HG03439 (cell line): Measurements from ENCODE around the gene CHTF8.

Experiments
- ATAC-seq: cut with Tn5 transposase; IDR thresholded peaks from one replicate; pipeline ENCODE4 v1.9.1; 2021; ENCODE audit warnings: mild to moderate bottlenecking, moderate library complexity; ENCODE audit not compliant: unreplicated experiment

Gene CHTF8

DNA sequence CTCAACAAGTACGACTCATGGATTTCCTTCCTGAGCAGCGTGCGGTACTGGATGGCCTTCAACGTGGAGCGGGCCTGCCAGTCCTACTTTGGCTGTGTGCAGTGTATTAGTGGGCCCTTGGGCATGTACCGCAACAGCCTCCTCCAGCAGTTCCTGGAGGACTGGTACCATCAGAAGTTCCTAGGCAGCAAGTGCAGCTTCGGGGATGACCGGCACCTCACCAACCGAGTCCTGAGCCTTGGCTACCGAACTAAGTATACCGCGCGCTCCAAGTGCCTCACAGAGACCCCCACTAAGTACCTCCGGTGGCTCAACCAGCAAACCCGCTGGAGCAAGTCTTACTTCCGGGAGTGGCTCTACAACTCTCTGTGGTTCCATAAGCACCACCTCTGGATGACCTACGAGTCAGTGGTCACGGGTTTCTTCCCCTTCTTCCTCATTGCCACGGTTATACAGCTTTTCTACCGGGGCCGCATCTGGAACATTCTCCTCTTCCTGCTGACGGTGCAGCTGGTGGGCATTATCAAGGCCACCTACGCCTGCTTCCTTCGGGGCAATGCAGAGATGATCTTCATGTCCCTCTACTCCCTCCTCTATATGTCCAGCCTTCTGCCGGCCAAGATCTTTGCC is 17.9 kb downstream of the CHTF8 start:
- ATAC-seq, result no peak

DNA sequence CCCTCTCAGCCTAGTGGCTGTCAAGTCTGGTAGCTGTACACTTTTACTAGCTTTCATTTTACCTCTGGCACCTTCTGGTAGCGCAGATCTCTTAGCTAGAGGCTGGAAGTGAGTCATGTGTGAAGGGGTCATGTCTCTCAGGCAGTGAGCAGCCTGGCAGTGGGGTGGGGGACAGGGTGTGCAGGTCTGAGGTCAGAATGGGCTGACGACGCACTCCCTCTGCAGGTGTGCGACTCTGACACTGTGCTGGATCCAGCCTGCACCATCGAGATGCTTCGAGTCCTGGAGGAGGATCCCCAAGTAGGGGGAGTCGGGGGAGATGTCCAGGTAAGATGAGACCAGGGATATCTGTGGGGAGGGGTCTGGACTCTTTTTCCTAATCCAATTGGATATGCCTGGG is 19.2 kb downstream of the CHTF8 start:
- ATAC-seq, result no peak

- no peak for ATAC-seq
These were observed 19.9 kb downstream of the CHTF8 start for GRCh38 chr16:69112285-69113129.

- no peak for ATAC-seq
These were observed 20.5 kb downstream of the CHTF8 start for GRCh38 chr16:69111876-69112230.

- ATAC-seq, result no peak
These were observed 21.0 kb downstream of the CHTF8 start for GRCh38 chr16:69111216-69111875.

GRCh38 chr16:69110406-69110805 is 22.0 kb downstream of the CHTF8 start:
- no peak for ATAC-seq

DNA sequence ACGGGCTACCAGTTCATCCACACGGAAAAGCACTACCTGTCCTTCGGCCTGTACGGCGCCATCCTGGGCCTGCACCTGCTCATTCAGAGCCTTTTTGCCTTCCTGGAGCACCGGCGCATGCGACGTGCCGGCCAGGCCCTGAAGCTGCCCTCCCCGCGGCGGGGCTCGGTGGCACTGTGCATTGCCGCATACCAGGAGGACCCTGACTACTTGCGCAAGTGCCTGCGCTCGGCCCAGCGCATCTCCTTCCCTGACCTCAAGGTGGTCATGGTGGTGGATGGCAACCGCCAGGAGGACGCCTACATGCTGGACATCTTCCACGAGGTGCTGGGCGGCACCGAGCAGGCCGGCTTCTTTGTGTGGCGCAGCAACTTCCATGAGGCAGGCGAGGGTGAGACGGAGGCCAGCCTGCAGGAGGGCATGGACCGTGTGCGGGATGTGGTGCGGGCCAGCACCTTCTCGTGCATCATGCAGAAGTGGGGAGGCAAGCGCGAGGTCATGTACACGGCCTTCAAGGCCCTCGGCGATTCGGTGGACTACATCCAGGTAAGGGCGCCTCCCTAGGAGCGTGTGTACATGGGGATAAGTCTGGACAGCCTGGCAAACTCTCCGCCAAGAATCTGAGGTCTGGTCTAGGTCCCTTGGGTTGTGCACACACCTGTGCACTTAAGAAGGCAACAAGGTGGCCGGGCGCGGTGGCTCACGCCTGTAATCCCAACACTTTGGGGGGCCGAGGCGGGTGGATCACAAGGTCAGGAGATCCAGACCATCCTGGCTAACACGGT is 22.7 kb downstream of the CHTF8 start:
- no peak for ATAC-seq

GRCh38 chr16:69108905-69109252 is 23.5 kb downstream of the CHTF8 start:
- ATAC-seq, result no peak

DNA sequence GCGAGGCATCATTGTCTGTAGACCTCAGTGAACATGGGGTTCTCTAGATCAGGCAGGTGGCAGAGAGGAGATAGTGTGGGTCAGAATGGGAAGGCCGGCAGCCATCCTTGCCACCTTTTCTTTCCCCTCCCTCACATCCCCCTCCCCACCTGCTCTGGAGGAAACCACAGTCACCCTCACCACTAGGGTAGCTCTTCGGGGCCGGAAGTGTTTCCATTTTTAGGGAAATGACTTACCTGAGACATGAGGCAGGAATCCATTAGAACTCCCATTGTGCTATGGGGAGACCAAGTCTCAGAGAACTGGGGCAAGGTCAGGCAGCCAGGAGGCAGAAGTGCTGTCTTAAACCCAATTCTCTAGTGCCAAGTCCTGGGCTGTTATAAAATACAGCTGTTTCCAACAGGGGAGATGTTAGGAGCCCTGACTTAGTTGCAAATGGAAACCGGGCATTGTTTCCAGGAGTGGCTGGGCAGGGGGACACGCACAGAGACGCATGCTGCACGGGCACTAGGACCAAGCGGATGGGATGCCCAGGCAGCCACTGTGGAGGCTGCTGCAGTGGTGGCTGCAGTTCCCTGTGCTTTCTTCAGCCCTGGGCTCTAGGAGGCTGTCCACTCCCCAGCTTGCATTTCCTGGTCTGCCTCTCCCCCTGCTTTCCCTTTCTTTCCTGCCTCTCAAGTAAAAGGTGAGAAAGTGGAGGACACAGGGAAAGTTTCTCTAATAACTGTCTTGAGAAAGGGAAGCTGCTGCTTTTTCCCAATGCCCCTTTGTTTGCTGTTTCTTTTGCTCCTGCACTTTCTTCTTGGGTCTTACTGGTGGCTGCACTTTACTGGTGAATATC is 24.1 kb downstream of the CHTF8 start:
- ATAC-seq, result no peak

- no peak for ATAC-seq
These were observed 24.9 kb downstream of the CHTF8 start for GRCh38 chr16:69107316-69107962.

DNA sequence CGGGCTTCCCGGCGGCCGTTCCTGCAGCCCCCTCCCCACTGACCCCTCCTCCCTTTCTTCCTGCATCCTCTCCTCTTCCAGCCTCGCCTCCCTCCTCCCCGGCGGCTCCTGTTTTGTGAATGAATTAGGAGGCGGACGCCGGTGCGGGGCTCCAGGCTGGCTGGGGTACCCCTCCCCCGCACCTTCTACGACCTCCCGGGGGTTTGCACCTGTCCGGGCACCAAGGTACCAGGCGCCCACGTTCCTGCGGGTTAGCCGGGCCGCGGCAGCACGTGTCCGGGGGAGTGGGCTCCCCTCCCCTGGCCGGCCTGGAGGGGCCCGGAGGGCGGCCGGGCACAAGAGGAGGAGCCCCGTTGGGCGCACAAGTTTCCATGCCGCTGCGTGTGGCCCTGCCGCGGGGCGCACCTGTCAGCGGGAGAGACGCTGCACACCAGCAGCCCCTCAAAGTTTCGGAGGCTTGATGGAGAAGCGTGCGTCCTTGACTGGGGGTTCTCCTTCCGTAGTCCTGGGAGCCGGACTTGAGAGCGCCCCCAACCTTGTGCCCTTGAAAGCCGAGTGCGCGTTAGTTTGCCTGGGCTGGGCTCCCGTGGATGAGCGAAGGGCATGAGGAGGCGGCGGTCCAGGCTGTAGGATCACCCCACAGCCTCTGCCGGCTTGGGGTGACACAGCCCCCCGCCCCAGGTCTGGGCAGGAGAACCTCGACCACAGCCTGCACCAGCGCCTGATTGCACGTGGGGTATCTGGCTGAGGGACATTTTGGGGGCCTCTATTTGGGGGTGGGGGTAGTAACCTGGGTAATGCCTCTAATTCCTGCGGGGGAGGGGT is 25.7 kb downstream of the CHTF8 start:
- no peak for ATAC-seq

- ATAC-seq, result no peak
These were observed 26.7 kb downstream of the CHTF8 start, which contains the start of gene HAS3 for GRCh38 chr16:69105501-69106361. Gene HAS3, plus strand, starts transcription at chr16:69105653. Its CDS starts 3,743 bp downstream, at chr16:69109396.

GRCh38 chr16:69100071-69100691 is 32.2 kb downstream of the CHTF8 start:
- ATAC-seq, result no peak

GRCh38 chr16:69095193-69095592 is 37.2 kb downstream of the CHTF8 start:
- ATAC-seq, result no peak

DNA sequence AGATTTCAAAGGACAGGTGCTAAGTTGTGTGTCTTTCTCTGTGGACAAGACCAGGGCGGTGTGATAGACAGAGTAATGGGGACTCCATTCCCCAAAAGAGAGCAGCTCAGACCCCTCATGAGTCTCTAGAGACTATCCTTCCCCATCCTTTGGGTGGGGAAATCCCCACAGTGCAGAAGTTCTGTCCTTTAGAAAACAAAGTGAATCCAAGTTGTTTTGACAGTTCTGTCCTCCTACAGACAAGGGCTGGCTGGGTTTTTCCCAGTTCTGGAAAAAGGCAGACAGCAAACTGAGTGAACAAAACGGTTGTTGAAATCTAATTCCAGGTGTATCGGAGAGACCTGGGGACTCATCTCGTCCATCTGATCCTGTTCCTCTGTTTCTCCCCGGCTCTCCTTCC is 37.9 kb downstream of the CHTF8 start:
- no peak for ATAC-seq

GRCh38 chr16:69093974-69094373 is 38.4 kb downstream of the CHTF8 start:
- ATAC-seq, result no peak

- ATAC-seq, result no peak
These were observed 43.1 kb downstream of the CHTF8 start for GRCh38 chr16:69089091-69089910.
